NCI-H510A (cell line): ENCODE measurements around the gene PPP4R1.
"Not testable (repeated sequence)": the region's sequence is repeated elsewhere in the genome, so short reads cannot be mapped to it uniquely, and the experiment has no call there.

Source experiments
- DNase-seq: peaks from one replicate; lab custom pipeline; 2025; lab: John Stamatoyannopoulos, UW

Gene PPP4R1

DNA sequence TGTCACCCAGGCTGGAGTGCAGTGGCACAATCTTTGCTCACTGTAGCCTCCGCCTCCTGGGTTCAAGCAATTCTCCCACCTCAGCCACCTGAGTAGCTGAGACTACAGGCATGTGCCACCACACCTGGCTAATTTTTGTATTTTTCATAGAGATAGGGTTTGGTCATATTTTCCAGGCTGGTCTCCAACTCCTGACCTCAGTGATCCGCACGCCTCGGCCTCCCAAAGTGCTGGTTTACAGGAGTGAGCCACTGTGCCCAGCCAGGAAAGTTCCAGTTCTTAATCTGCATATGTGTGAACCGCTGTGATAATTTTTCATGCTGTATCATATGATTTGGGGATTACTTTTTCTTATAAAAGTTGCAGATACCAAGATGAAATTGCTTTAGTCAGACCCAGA, 14.6 kb upstream of the PPP4R1 start:
- DNase-seq = no peak

DNA sequence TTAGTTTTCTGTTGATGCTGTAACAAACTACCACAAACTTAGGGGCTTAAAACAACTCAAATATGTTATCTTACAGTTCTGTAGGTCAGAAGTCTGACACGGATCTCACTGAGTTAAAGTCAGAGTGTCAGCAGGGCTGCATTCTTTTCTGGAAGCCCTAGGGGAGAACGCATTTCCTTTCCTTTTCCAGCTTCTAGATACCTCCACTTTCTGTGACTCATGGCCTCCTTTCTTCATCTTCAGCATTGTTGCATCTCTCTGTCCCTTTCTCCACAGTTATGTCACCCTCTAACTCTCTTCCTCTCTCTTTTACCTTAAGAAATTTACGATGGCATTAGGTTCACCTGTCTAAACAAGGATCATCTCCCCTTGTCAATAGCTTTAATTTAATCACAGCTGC, 13.3 kb upstream of the PPP4R1 start:
- no peak for DNase-seq

DNA sequence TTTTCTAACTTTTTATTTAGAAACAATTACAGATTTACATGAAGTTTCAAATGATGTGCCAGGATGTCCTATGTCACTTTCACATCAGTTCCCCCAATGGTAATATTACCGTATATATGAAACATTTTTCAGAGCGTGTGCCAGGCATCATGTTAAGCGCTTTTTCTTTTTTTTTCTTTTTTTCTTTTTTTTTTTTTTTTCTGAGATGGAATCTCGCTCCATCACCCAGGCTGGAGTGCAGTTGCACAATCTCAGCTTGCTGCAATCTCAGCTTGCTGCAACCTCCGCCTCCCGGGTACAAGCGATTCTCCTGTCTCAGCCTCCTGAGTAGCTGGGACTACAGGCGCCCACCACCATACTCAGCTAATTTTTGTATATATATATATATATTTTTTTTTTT, 5.6 kb upstream of the PPP4R1 start:
- DNase-seq = no peak

DNA sequence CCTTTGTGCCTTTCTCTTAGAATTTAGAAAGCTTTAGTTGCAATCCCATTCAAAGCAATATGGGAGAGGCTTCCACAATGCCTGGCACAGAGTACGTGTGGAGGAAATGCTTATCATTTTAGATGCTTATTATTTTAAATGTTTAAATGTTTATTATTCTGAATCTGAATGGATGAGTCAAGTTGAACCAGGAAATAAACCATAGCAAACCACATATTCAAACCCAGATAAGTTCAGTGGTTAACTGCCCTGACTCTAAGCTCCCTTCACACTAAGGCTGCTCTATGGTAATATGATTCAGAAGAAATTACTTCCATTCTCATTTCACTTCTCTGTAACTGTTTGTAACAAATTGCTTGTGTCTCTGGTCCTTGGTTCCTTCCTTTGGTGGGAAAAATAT, 5.2 kb upstream of the PPP4R1 start:
- DNase-seq = no peak

DNA sequence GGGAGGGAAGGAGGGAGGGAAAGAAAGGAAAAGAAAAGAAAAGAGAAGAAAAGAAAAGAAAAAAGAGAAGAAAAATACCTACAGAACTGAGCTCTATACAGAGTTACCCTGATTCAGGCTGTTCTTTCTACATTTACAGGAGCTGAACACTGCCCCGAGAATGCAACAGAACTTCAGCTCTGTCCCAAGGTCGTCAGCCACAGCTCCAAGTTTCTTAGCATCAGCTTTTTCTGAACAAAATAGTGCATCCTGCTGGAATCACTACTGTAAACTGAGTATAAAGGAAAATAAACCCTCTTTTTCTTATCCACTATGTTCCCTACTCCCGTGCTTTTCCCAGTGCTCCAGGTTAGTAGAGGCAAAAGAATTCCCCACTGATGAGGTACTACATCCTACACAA, 4.7 kb upstream of the PPP4R1 start:
- DNase-seq = no peak

DNA sequence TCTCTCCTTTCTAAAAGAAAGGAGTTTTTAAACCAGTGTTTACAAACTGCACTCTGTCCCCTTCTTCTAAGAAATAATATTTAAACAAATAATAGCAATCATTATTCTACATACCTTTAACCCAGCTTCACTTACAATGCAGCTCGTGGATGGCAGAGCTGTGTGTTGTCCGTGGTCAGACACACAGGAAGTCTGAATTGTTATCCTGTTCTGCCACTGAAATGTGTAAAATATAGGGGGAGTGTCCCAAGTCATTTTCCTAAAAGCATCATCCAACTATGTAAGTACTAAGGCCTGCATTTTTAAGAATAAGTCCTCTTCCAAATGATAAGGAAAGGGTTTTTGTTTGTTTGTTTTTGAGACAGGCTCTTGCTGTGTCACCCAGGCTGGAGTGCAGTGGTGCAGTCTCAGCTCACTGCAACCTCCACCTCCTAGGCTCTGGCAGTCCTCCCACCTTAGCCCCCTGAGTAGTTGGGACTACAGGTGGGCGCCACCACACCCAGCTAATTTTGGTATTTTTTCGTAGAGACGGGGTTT, 2.7 kb upstream of the PPP4R1 start:
- DNase-seq = no peak

DNA sequence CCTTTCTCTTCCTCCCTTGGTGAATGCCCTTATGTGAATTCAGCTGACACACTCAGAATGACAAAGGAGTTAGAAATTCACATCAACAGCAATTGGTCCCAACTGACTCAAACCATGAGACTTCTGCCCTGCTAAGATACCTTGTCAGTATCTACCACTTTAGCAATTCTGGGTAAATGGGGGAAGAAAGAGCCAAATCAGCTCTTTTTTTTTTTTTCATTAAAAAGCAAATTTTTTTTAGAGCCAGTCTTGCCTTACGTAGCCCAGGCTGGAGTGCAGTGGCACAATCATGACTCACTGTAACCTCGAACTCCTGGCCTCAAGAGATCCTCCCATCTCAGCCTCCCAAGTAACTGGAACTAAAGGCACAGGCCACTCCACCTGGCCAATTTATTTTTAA, 1.7 kb upstream of the PPP4R1 start:
- no peak for DNase-seq

DNA sequence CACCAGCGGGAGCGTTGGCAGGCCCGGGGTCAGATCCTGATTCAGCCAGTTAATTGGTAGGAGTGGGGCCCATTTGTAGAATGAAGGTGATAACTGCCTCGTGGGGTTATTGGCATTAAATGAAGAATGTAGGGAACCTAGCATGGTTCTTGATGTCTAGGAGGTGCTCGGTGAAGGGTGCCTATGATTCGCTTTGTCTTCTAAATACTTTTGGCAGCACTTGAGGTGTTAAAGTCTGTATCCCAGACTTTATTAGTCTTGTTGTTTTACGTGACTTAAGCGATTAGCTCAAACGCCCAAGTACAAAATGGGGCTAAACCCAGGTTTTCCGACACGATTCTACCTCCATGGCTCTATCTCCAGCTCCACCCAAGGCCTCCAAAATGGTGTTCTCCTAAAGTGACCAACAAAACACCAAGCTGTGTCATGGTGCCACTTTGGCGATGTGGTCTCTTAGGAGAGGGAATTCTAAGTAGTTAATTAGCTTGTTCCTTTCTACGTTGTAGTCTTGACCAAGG, 980 bp upstream of the PPP4R1 start:
- DNase-seq = no peak

DNA sequence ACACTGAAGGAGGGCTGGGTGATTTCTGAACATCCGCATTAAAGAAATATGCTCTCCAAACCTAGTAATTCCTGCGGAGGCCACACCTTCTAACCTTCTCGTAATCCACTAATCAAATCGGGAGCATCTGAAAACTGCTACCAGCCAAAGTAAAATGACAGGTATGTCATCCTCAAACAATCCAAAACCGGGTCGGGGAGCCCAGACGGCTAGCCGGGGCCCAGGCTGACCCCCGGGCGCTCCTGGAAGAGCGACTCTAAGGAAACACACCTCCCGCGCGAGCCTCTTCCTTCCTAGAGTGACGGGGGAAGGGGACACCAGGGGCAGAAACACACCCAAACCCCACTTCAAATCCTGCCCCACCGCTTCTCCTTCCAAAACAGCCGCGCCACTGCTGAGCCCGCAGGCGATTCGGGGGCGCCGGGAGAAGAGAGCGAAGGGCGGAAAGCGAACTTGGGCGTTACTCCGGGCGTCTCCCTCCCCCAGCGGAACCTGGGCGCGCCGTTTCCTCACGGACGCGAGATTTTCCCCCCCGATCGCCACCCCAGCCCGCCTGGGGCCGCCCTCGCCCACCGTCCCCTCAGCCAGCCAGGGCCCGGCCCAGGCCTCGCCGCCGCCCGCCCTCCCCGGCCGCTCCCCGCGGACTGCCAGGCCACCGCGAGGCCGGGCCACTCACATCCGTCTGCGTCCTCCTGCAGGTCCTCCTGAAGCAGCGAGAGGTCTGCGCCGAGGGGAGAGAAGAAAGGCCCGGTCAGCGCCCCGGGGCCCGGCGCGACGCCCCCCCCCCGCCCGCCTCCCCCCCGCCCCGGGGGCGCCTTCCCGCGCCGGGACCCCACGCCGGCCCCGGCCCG, 584 bp downstream of the PPP4R1 start:
- no peak for DNase-seq

DNA sequence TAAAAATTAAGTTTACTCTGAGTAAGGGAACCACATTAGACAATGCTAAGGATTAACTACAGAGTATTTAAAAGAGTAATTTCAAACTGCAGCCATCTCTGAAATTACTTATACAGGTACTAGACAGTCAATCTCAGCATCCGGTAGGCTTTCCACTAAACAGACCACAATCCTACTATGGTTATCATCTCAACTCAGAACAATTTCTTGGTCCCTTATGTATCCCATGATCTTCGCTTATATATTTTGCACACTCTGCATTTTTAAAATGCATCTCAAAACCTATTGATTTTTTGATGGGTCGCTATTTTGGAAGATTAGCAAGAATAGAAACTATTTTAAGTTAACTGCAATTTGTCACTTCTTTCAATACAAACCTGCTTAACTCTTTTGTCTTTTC, 1.4 kb downstream of the PPP4R1 start:
- DNase-seq = no peak

DNA sequence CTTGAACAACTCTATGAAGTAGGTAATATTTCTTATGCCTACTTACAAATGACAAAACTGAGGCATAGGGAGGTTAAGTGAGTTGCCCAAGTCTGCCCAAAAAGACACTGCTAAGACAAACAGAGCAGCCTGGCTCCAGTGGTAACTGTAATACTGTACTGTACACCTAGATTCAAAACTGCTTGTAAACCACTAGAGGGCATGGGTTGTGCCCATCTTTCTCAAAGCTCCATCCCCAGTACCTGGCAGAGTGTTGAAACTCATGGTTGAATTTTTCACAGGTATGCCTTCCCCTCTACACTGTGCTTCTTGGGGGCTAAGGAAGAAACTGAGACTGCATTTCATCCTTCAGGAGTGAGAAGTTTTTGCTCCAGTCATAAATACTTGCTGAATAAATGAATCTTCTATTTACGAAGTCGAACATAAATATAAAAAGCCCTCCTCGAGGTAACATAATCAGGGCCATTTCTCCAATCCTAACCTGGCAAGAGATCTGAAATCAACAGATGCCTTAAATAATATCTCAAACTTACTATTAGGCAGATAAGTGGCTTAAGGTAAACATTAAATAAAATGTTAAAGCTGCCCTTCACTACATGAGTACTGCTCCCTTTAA, 2.0 kb downstream of the PPP4R1 start:
- DNase-seq = no peak

DNA sequence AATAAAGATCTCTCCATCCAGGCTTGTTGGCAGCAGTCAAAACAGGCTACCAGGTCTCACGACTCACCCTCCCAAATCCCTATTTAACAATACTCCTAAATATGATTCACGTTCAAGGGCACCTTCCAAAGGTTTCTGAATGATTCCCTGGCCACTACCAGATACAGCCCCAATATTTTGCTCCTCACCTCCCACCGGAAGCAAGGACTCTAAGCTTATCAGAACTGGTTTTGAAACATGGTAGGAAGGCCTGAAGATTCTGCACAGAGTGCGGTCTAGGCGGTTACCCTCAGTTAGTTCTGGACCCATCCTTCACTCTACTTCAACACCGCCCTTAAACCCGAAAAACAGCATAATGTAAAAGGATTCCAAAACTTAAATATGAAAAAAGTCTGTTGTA, 5.2 kb downstream of the PPP4R1 start:
- no peak for DNase-seq

DNA sequence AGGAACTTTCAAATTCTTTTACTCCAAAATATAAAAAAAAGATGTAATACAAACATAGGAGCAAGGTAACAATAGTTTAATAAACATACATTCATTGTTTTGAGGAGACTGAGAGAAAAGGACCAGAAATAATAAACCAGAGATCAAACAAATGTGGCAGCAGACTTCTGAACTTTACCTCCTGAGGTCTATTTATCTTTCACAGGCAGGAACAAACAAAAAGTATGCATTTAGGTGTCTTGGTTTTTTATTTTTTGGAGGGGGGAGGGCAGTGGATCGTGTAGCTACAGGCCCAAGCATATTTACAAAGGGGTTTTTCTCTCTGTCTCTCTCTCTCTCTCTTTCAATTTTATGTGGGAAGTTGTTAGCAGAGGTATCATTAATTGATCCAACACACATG, 5.6 kb downstream of the PPP4R1 start:
- no peak for DNase-seq

DNA sequence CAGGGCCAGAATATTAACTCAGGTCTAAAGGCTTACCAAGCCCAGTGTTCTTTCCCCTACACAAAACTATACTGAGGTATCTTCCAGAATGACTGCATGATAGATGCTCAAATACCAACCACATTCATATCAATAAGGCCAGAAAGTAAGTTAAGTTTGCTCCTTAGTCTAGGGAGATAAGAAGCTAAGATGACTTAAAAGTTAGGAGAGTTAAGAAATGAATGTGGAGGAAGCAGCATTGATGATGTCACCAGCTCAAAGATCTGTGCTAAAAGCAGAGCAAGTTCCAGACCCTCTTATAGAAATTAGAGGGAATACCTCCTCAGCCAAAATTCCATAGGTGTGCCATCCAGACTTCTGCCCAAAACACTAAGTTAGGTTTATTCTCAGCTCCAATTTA, 6.1 kb downstream of the PPP4R1 start:
- no peak for DNase-seq

DNA sequence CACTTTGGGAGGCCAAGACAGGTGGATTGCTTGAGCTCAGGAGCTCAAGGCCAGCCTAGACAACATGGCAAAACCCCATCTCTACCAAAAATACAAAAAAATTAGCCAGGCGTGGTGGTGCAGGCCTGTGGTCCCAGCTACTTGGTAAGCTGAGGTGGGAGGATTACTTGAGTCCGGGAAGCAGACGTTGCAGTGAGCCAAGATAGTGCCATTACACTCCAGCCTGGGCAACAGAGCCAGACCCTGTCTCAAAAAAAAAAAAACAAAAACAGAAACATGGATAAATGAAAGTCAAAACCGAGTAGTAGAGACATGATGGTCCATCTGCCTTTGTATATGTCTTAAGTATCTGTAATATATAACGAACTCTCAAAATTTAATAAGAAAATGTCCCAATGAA, 7.2 kb downstream of the PPP4R1 start:
- DNase-seq = not testable (repeated sequence)

DNA sequence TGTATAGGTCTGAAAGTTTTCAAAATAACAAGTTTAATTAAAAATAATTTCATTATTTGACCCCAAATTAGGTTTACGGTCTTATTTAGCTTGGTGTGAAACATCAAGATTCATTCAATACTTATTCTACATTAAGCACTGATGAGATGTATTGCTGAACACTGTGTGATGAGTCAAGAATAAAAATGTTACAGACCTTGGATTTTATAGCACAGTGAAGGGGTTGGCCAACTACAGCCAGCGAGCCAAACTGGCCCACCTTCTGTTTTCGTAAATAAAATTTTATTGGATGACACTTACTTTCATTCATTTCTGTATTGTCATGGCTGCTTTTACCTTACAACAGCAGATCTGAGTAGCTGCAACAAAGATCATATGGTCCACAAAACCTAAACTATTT, 8.3 kb downstream of the PPP4R1 start:
- no peak for DNase-seq

DNA sequence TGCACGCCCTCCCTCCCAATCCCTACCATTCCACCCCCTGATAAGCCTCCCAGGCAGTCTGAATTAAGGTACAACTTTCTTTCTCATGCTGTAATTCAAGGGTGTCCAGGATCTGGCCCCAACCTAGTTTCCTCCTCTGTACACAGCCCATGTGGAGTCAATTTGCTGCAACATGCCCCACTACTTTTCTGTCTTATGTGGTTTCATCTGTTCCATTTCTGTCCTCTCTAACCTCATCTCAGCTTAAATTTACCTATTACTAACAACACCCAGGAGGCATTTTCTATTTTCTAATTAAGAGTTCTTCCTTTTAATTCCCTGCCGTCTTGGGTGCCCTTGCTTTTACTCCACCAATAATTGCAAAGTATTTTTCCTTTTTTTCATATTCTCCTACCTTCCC, 10.0 kb downstream of the PPP4R1 start:
- no peak for DNase-seq

DNA sequence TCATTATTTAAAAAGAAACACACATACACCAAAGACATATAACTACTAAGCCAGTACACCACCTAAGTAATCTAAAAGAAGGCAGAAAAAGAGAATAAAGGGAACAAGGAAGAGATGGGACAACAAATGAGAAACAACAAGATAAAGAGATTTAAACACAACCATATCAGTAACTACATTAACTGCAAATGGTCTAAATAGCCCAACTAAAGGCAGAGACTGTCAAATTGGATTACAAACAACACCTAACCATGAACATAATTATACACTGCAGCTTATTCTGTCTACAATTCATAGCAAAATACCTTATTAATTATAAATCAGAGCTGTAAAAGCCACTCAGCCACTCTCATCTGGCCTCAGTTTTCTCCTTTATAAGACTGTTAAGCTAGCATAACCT, 15.0 kb downstream of the PPP4R1 start:
- DNase-seq = no peak

DNA sequence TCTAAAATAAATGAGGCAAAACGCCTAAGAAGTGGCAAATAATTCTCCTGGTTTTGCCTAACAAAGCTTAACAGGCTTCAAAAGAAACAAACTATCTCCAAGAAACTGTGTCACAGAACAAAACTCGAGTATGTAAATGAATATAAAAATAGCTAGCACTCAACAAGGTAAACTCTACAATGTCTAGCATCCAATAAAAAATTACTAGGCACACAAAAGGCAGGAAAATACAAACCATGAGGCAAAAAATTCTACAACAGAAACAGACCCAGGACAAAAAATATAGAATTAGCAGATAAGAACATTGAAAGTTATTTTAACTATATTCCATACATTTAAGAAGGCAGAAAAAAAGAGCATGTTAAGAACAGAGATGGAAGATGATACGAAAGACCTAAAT, 16.8 kb downstream of the PPP4R1 start:
- no peak for DNase-seq

DNA sequence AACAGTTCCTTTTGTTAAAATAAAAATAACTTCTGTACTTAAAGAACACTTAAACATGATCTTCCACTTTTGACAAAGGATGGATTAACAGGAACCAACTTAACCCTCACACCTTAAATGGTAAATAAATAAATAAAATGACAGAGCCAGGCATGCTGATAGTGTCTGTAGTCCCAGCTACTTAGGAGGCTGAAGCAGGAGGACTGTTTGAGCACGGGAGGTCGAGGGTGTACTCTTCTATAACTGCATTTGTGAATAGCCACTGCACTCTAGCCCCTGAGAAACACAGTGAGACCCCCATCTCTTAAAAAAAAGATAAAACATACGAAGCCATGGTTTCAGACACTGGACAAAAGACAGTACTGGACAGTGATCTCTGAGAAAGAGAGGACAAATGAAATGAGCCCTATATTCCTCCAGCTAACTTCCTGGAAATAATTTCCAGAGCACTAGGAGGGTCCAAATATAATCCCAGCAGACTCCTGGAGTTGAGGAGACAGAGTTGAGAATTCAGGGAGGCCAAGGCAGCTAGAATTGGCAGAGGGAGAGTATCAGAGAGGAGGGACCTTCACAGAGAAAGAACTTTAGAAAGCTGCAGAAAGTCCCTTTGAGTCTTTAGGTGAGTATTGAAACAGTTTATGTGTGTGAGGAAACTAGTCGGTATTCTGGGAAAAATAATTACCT, 17.4 kb downstream of the PPP4R1 start:
- no peak for DNase-seq

DNA sequence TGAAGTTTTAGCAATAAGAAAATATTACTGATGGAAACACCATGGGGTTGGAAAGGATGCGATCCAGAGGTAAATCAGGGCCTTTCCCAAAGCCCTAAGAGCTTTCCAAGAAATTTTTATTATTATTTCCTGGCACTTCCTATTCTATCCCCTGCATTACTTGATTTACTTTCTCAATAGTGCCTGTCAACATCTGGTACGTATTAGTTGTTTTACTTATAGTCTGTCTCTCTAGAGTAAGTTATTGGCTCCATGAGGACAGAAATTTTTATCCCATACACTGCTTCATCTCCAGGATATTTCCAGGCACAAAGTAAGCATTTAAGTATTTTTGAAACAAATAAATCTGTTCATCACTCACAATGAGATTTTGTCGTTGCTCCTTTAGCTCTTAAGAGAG, 18.1 kb downstream of the PPP4R1 start:
- no peak for DNase-seq

DNA sequence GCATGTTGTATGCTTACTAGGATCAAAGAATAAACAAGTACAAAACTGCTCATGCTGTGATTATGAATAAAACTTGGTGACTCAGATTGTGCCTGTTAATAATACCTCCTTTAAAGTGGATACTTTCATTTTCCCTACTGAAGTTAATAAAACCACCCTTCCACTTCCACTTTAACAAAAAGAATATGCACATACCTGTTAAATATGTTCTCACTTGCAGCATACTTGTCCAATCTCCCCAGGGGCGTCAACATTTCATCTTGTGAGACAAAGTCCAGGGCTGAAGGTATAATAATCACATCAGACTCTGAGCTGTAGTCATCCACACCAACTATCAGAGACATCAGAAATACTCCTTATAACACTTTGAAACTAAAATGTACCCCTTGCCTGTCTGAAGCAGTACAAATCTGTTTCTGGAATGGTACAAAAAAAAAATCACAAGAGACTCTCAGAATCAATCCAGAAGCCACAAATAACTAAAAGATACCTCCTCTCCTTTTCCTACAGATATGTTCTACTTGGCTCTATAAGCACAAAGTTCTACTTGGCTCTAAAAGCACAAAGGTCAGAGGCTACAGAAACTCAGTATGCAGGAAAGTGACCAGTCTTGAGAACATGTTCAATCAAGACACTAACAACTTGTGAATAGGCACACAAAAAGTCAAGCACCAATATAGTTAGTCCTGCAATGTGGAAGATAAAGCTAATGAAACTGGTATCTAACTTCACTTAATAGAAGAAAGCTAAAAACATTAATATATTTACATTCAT, 19.3 kb downstream of the PPP4R1 start:
- no peak for DNase-seq
